Body of pancreas (tissue), 4 donors: Measurements from ENCODE around the gene SET. TPM values are rescaled to one million over a fixed set of nuclear protein-coding genes. Genes with fewer than 3 reads are reported as not detected.
A peak's percentile ranks its signal among the peaks of the same experiment; 100 is the strongest.

Experiments used
- ATAC-seq: fragments of 150-250 bp; one replicate; pipeline ENCODE4 v1.9.1; 2016
- DNase-seq, 4 donors: peaks; one replicate each; pipeline ENCODE4 v3.0.0-alpha.2; 2019
- H3K27ac ChIP-seq, 4 donors: fragments of 200-600 bp; sonication (generic); 1 replicate in 3 of 4; 2 replicates in 1 of 4; pipeline versions ENCODE4 v1.5.1 to v1.6.1; 2016 to 2019; ENCODE audit warnings: mild to moderate bottlenecking in 1 of 4, mixed read lengths in 1 of 4, moderate library complexity in 1 of 4
- H3K27me3 ChIP-seq, 2 donors: fragments of 200-600 bp; sonication (generic); one replicate each; pipeline ENCODE4 v1.6.0; 2016; ENCODE audit warnings: mild to moderate bottlenecking in 1 of 2
- H3K36me3 ChIP-seq, 2 donors: fragments of 200-600 bp; sonication (generic); replicated peaks in 1 of 2; 2 replicates each; pipeline ENCODE4 v1.5.1; 2016; ENCODE audit warnings: low read depth in 2 of 2; ENCODE audit not compliant: insufficient read depth in 1 of 2
- H3K4me1 ChIP-seq: fragments of 200-600 bp; sonication (generic); one replicate; pipeline ENCODE4 v1.6.0; 2016
- H3K4me3 ChIP-seq, 2 donors: fragments of 200-600 bp; sonication (generic); 1 replicate in 1 of 2; 2 replicates in 1 of 2; pipeline ENCODE4 v1.5.1; 2016 to 2019
- H3K9me3 ChIP-seq, 3 donors: fragments of 200-600 bp; sonication (generic); 1 replicate in 2 of 3; 2 replicates in 1 of 3; pipeline ENCODE4 v1.5.1; 2016
- CTCF ChIP-seq, 7 experiments: fragments of 450-650 bp in 4 of 7; fragments of 200-600 bp in 3 of 7; sonication (generic) in 3 of 7; IDR thresholded peaks; one replicate each; pipeline ENCODE4 v1.5.1; 2016 to 2019; ENCODE audit warnings: antibody characterized with exemption in 7 of 7
- POLR2A ChIP-seq, 3 donors: fragments of 450-650 bp; IDR thresholded peaks; one replicate each; pipeline ENCODE4 v1.6.1; 2016; ENCODE audit warnings: antibody characterized with exemption in 3 of 3, mild to moderate bottlenecking in 2 of 3
- WGBS, 2 donors: methylation state at CpG; one replicate each; pipeline ENCODE4 v1.1.5; 2017; 5-methylcytosine and 5-hydroxymethylcytosine counted together
- intact Hi-C: fragments of 100-400 bp; cut with DNase I; formaldehyde crosslinking; loops from one replicate; pipeline ENCODE4 v1.15.1; 2023
- total RNA-seq, 2 donors: library from RNA; depleted of rRNA; stranded (reverse); fragments of >200 nt; gene quantifications; one replicate each; pipeline ENCODE4 v1.1.0, GENCODE V29; 2016

SET gene
- total RNA-seq, 2 donors from 2014 or later: 70.9 to 87.2 TPM

DNA sequence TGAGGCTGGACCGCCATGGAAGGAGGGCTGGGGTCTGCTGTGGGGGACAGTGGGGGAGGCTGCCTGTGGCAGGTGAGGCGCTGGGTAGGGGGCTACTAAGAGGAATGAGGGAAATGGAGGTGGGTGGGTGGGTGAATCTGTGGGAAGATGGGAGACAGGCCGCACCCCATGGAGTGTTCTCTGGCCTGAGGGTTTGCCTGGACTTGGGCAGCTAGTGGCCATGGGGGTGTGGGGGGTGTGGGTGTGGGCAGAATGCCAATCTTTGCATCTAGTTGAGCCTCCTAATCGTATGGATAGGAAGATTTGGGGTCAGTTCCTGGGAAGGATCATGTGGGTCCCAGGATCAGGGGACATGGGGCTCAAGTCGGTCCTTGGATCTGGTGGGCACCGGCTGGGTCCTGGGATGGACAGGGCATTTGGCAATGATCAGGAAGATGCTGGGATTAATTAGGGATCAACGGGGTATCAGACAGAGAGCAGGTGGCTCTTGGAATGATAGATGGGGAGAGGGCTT is 34.4 kb downstream of the SET start:
- 25 to 33% methylated on average over 7 of the region's 7 CpGs for WGBS, 2 donors
- H3K36me3 ChIP-seq: no peaks in the 10 kb centered on the region
- DNase-seq: peak in 2 of 4 donors; percentile 14 to 35
- no peaks in the 10 kb centered on the region for H3K27me3 ChIP-seq
- TF ChIP-seq POLR2A (IDR thresholded peaks at IDR 0.05) (no peak), CTCF (IDR thresholded peaks at IDR 0.05) (no peak)
- H3K9me3 ChIP-seq: no peaks in the 10 kb centered on the region
- intact Hi-C loops: no loop called here
- peak overlapping the region; percentile 33 to 92 for H3K4me3 ChIP-seq
- peak overlapping the region; percentile 47 to 86 (median 70) for H3K27ac ChIP-seq
- no peak for ATAC-seq
- H3K4me1 ChIP-seq: peaks cover 20% of the 10 kb centered on the region

GRCh38 chr9:128723866-128724743 is 35.1 kb downstream of the SET start, which contains the start of gene ZDHHC12:
ZDHHC12 (minus strand) TSS chr9:128724127; CDS start chr9:128724093, 34 bp downstream.
- Histone ChIP-seq H3K9me3 (no peaks in the 10 kb centered on the region), H3K27me3 (no peaks in the 10 kb centered on the region), H3K27ac (peak within 1 kb of the TSS; percentile 47 to 86 (median 70)), H3K4me1 (peaks cover 20% of the 10 kb centered on the region), H3K36me3 (no peaks in the 10 kb centered on the region), H3K4me3 (peak within 1 kb of the TSS; percentile 33 to 92)
- DNase-seq (peak; percentile 99 to 100 (median 100)), ATAC-seq (peak; percentile 98)
- WGBS, 2 donors: 1 to 7% methylated on average over 12 to 67 of the region's 68 CpGs
- intact Hi-C loops: no loop called here
- no peak for TF ChIP-seq CTCF (IDR thresholded peaks at IDR 0.05)
- TF ChIP-seq POLR2A (IDR thresholded peaks at IDR 0.05): peak; percentile 68 to 92 (median 89)

DNA sequence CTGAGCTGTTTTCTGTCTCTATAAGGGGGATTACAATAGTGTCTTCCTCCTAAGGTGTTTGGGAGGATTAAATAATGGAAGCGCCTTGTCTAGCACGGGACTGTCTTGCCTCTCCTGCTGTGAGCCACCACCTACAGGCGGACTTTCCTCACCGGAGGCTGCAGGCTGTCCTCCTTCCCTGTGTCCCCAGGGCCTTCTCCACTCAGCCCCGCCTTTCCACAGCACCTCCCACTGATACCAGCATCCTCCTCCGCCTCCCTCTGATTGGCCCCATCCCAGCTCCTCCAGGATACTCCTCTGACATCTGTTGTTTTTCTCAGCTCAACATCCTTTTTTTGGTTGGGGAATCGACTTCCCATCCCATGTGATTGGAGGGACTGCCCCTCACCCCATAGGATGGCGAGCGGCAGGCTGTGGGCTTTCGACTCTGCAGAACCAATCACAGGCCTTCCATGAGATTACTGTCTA is 35.8 kb downstream of the SET start:
- TF ChIP-seq CTCF (IDR thresholded peaks at IDR 0.05) (peak in 1 of 7 experiments; percentile 13), POLR2A (IDR thresholded peaks at IDR 0.05) (peak in 2 of 3 donors; percentile 9 to 17)
- 20 to 21% methylated on average over 8 to 10 of the region's 10 CpGs for WGBS, 2 donors
- Histone ChIP-seq H3K9me3 (no peaks in the 10 kb centered on the region), H3K27ac (peak overlapping the region in 3 of 4 donors; percentile 12 to 86 (median 84)), H3K36me3 (no peaks in the 10 kb centered on the region), H3K27me3 (no peaks in the 10 kb centered on the region), H3K4me3 (peak overlapping the region in 1 of 2 donors; percentile 92), H3K4me1 (peaks cover 20% of the 10 kb centered on the region)
- intact Hi-C loops: no loop called here
- ATAC-seq (no peak), DNase-seq (peak; percentile 55 to 74 (median 66))

GRCh38 chr9:128727640-128728248 is 38.7 kb downstream of the SET start:
- intact Hi-C loops: no loop called here
- WGBS, 2 donors: 92% methylated on average over 5 of the region's 5 CpGs
- ATAC-seq: no peak

More at GRCh38 chr9:128727640-128728248, 38.7 kb downstream of the SET start:
- Histone ChIP-seq H3K27me3 (no peaks in the 10 kb centered on the region), H3K27ac (no peak overlapping the region), H3K4me3 (no peak overlapping the region), H3K9me3 (no peaks in the 10 kb centered on the region), H3K4me1 (peaks cover 19% of the 10 kb centered on the region), H3K36me3 (no peaks in the 10 kb centered on the region)
- TF ChIP-seq CTCF (IDR thresholded peaks at IDR 0.05) (no peak), POLR2A (IDR thresholded peaks at IDR 0.05) (no peak)
- DNase-seq: no peak
